Muscle of arm (tissue), 12 donors: Measurements from ENCODE around the gene SLC19A1. TPM values are rescaled to one million over a fixed set of nuclear protein-coding genes. Genes with fewer than 3 reads are reported as not detected.
"Not testable (repeated sequence)": the region's sequence is repeated elsewhere in the genome, so short reads cannot be mapped to it uniquely, and the experiment has no call there.

Experiments used
- DNase-seq: peaks from one replicate; pipeline ENCODE4 v3.0.0-alpha.2; 2013
- polyA plus RNA-seq, 12 donors: library from polyadenylated mRNA; unstranded; fragments of 120-200 nt; gene quantifications; one replicate each; pipeline ENCODE4 v1.2.1, GENCODE V29; 2013; ENCODE audit not compliant: insufficient read length in 12 of 12

Gene SLC19A1
- polyA plus RNA-seq, 12 donors = 4.9 to 24.9 (median 16.9) TPM; not detected in 1

- DNase-seq = no peak
Measured at GRCh38 chr21:45578176-45578801, 36.0 kb upstream of the SLC19A1 start.

GRCh38 chr21:45577801-45578175 is 35.5 kb upstream of the SLC19A1 start:
- DNase-seq = no peak

- DNase-seq = no peak
Measured at GRCh38 chr21:45576838-45577737, 34.8 kb upstream of the SLC19A1 start.

GRCh38 chr21:45575993-45576837 is 34.0 kb upstream of the SLC19A1 start:
- no peak for DNase-seq

- no peak for DNase-seq
Measured at GRCh38 chr21:45575304-45575992, 33.2 kb upstream of the SLC19A1 start.

- no peak for DNase-seq
Measured at GRCh38 chr21:45574691-45575090, 32.5 kb upstream of the SLC19A1 start.

GRCh38 chr21:45574081-45574501 is 31.9 kb upstream of the SLC19A1 start:
- DNase-seq = no peak

GRCh38 chr21:45573452-45574035 is 31.3 kb upstream of the SLC19A1 start:
- DNase-seq = no peak

- DNase-seq = no peak
Measured at GRCh38 chr21:45572783-45573451, 30.7 kb upstream of the SLC19A1 start.

GRCh38 chr21:45572231-45572630 is 30.0 kb upstream of the SLC19A1 start:
- no peak for DNase-seq

GRCh38 chr21:45571641-45572040 is 29.4 kb upstream of the SLC19A1 start:
- no peak for DNase-seq

GRCh38 chr21:45570826-45571601 is 28.8 kb upstream of the SLC19A1 start:
- no peak for DNase-seq

GRCh38 chr21:45570071-45570470 is 27.8 kb upstream of the SLC19A1 start:
- no peak for DNase-seq

GRCh38 chr21:45568383-45568782 is 26.1 kb upstream of the SLC19A1 start:
- DNase-seq = no peak

GRCh38 chr21:45564137-45564536 is 21.9 kb upstream of the SLC19A1 start:
- not testable (repeated sequence) for DNase-seq

GRCh38 chr21:45562965-45563364 is 20.7 kb upstream of the SLC19A1 start:
- DNase-seq = no peak

GRCh38 chr21:45562402-45562801 is 20.2 kb upstream of the SLC19A1 start:
- no peak for DNase-seq

GRCh38 chr21:45561241-45561640 is 19.0 kb upstream of the SLC19A1 start:
- DNase-seq = not testable (repeated sequence)

- DNase-seq = no peak
Measured at GRCh38 chr21:45560106-45561021, 18.1 kb upstream of the SLC19A1 start.
